Liver (tissue), 3 donors: ENCODE measurements around the gene LHX6.

Source experiments
- ATF3 ChIP-seq: IDR thresholded peaks from 2 replicates; pipeline ENCODE4 v1.6.1; 2016; ENCODE audit warnings: antibody characterized with exemption
- CTCF ChIP-seq: fragments of 150-350 bp; IDR thresholded peaks from 2 replicates; pipeline ENCODE4 v1.5.1; 2017; ENCODE audit warnings: improper control_type of control experiment, low read depth, low read length; ENCODE audit not compliant: missing input control
- EGR1 ChIP-seq, 2 donors: IDR thresholded peaks; 2 replicates each; pipeline ENCODE4 v1.6.1; 2016 to 2018; ENCODE audit warnings: antibody characterized with exemption in 2 of 2, low read depth in 2 of 2
- FOXA1 ChIP-seq: IDR thresholded peaks from 2 replicates; pipeline ENCODE4 v1.6.1; 2016; ENCODE audit warnings: antibody characterized with exemption
- GABPA ChIP-seq, 2 donors: IDR thresholded peaks in 1 of 2; conservative IDR thresholded peaks in 1 of 2; 2 replicates each; pipeline ENCODE4 v1.6.1; 2016; ENCODE audit warnings: antibody characterized with exemption in 2 of 2, mild to moderate bottlenecking in 1 of 2, moderate library complexity in 1 of 2
- JUND ChIP-seq, 2 donors: IDR thresholded peaks; 2 replicates each; pipeline ENCODE4 v1.6.1; 2016; ENCODE audit warnings: antibody characterized with exemption in 2 of 2
- MAX ChIP-seq: IDR thresholded peaks from 2 replicates; pipeline ENCODE4 v1.6.1; 2016; ENCODE audit warnings: antibody characterized with exemption
- RAD21 ChIP-seq, 2 donors: IDR thresholded peaks; 2 replicates each; pipeline ENCODE4 v1.6.1; 2016; ENCODE audit warnings: antibody characterized with exemption in 2 of 2, mild to moderate bottlenecking in 2 of 2
- REST ChIP-seq: IDR thresholded peaks from 2 replicates; pipeline ENCODE4 v1.6.1; 2016; ENCODE audit warnings: antibody characterized with exemption, mild to moderate bottlenecking
- SP1 ChIP-seq: IDR thresholded peaks from 2 replicates; pipeline ENCODE4 v1.6.1; 2018; ENCODE audit warnings: antibody characterized with exemption, mild to moderate bottlenecking
- TAF1 ChIP-seq: conservative IDR thresholded peaks from 2 replicates; pipeline ENCODE4 v1.6.1; 2016; ENCODE audit warnings: antibody characterized with exemption, mild to moderate bottlenecking
- YY1 ChIP-seq: IDR thresholded peaks from 2 replicates; pipeline ENCODE4 v1.6.1; 2016; ENCODE audit warnings: antibody characterized with exemption, mild to moderate bottlenecking
- ZBTB33 ChIP-seq: IDR thresholded peaks from 2 replicates; pipeline ENCODE4 v1.6.1; 2016; ENCODE audit warnings: antibody characterized with exemption
- donor health status: healthy.
- donor health status: healthy.

- TF ChIP-seq CTCF (peak; percentile 27), SP1 (peak; percentile 23), MAX (no peak), ZBTB33 (no peak), REST (peak; percentile 13), TAF1 (no peak), EGR1 (IDR thresholded peaks at IDR 0.05; ENCODE audit: low read depth in 2 of 2) (peak in 1 of 2 donors; percentile 7), YY1 (peak; percentile 44), GABPA (IDR thresholded peaks at IDR 0.05 in 1 of 2, conservative IDR thresholded peaks at IDR 0.05 in 1 of 2) (no peak), JUND (IDR thresholded peaks at IDR 0.05) (no peak), RAD21 (IDR thresholded peaks at IDR 0.05) (no peak), FOXA1 (no peak), ATF3 (no peak)
These were observed 69.5 kb downstream of the LHX6 start, which contains the start of the genes MORN5 and NDUFA8 for GRCh38 chr9:122159026-122159924.
